HT-29 (cell line): ENCODE data around the gene CCDC12. TPM values are rescaled to one million over a fixed set of nuclear protein-coding genes. Genes with fewer than 3 reads are reported as not detected.

Source experiments
- DNase-seq: peaks from one replicate; pipeline ENCODE4 v3.0.0-alpha.2; 2015; ENCODE audit warnings: low spot score
- total RNA-seq: library from RNA; depleted of rRNA; stranded (reverse); fragments of >200 nt; shearing (Covaris generic); gene quantifications from 2 replicates; pipeline ENCODE4 v1.2.3, GENCODE V29; 2014

Gene CCDC12
- total RNA-seq, 1 experiment from 2014 or later, result 39.4 TPM

- DNase-seq, result no peak
Observed at GRCh38 chr3:47007482-47008233, 31.1 kb upstream of the CCDC12 start.

GRCh38 chr3:47007001-47007400 is 30.5 kb upstream of the CCDC12 start:
- no peak for DNase-seq

- DNase-seq, result no peak
Observed at GRCh38 chr3:47006145-47006651, 29.7 kb upstream of the CCDC12 start.

GRCh38 chr3:47005212-47006144 is 28.9 kb upstream of the CCDC12 start:
- DNase-seq, result no peak

- DNase-seq, result no peak
Observed at GRCh38 chr3:47004369-47005211, 28.0 kb upstream of the CCDC12 start.

GRCh38 chr3:47003461-47004368 is 27.2 kb upstream of the CCDC12 start:
- DNase-seq, result no peak

- DNase-seq, result no peak
Observed at GRCh38 chr3:47003056-47003410, 26.5 kb upstream of the CCDC12 start.

- DNase-seq, result no peak
Observed at GRCh38 chr3:47002171-47003055, 25.9 kb upstream of the CCDC12 start.

- no peak for DNase-seq
Observed at GRCh38 chr3:47001731-47002170, 25.2 kb upstream of the CCDC12 start.

GRCh38 chr3:47000922-47001730 is 24.6 kb upstream of the CCDC12 start:
- DNase-seq, result no peak

- no peak for DNase-seq
Observed at GRCh38 chr3:47000198-47000815, 23.8 kb upstream of the CCDC12 start.

GRCh38 chr3:46999516-47000197 is 23.1 kb upstream of the CCDC12 start:
- no peak for DNase-seq

- DNase-seq, result no peak
Observed at GRCh38 chr3:46998852-46999515, 22.4 kb upstream of the CCDC12 start.

GRCh38 chr3:46998121-46998851 is 21.7 kb upstream of the CCDC12 start:
- DNase-seq, result peak; percentile 62

GRCh38 chr3:46997453-46998091 is 21.0 kb upstream of the CCDC12 start:
- no peak for DNase-seq
